H9 (cell line): Measurements from ENCODE around the gene ZNF202. TPM values are rescaled to one million over a fixed set of nuclear protein-coding genes. Genes with fewer than 3 reads are reported as not detected.

Experiments used
- DNase-seq: peaks from one replicate; pipeline ENCODE4 v3.0.0-alpha.2; 2017
- H2AFZ ChIP-seq: one replicate; pipeline ENCODE4 v1.6.1; 2013; ENCODE audit warnings: mild to moderate bottlenecking, low read length, control low read depth, moderate library complexity
- H2AK5ac ChIP-seq: 2 replicates; pipeline ENCODE4 v1.6.1; 2013; ENCODE audit warnings: low read length, control low read depth, mixed read lengths; ENCODE audit not compliant: insufficient read length
- H2BK120ac ChIP-seq: one replicate; pipeline ENCODE4 v1.6.1; 2013; ENCODE audit warnings: low read depth, mild to moderate bottlenecking, low read length, control low read depth, inconsistent platforms; ENCODE audit not compliant: poor library complexity, severe bottlenecking
- H2BK12ac ChIP-seq: 2 replicates; pipeline ENCODE4 v1.6.1; 2013; ENCODE audit warnings: low read length, control low read depth, mixed read lengths, low read depth; ENCODE audit not compliant: insufficient read length
- H2BK15ac ChIP-seq: 2 replicates; pipeline ENCODE4 v1.6.1; 2013; ENCODE audit warnings: low read depth, low read length, control low read depth
- H2BK20ac ChIP-seq: one replicate; pipeline ENCODE4 v1.6.1; 2013; ENCODE audit warnings: low read depth, mild to moderate bottlenecking, low read length, control low read depth, inconsistent platforms; ENCODE audit not compliant: poor library complexity, severe bottlenecking
- H2BK5ac ChIP-seq: 2 replicates; pipeline ENCODE4 v1.6.1; 2013; ENCODE audit warnings: low read length, control low read depth, mixed read lengths; ENCODE audit not compliant: insufficient read length
- H3K14ac ChIP-seq: 2 replicates; pipeline ENCODE4 v1.6.1; 2013; ENCODE audit warnings: low read length, control low read depth; ENCODE audit not compliant: insufficient read depth
- H3K18ac ChIP-seq: 2 replicates; pipeline ENCODE4 v1.6.1; 2013; ENCODE audit warnings: low read depth, mild to moderate bottlenecking, mixed read lengths, low read length, control low read depth; ENCODE audit not compliant: insufficient read length
- H3K23ac ChIP-seq: 2 replicates; pipeline ENCODE4 v1.6.1; 2013; ENCODE audit warnings: low read length, control low read depth, mixed read lengths, low read depth; ENCODE audit not compliant: insufficient read length
- H3K23me2 ChIP-seq: 2 replicates; pipeline ENCODE4 v1.6.1; 2013; ENCODE audit warnings: low read depth, mild to moderate bottlenecking, mixed read lengths, low read length, control low read depth; ENCODE audit not compliant: insufficient read length, poor library complexity, severe bottlenecking
- H3K27ac ChIP-seq: 2 replicates; pipeline ENCODE4 v1.5.1; 2013; ENCODE audit warnings: low read length, control low read depth, mixed read lengths, low read depth; ENCODE audit not compliant: insufficient read length
- H3K27me3 ChIP-seq: 2 replicates; pipeline ENCODE4 v1.6.1; 2013; ENCODE audit warnings: low read length, control low read depth, inconsistent platforms; ENCODE audit not compliant: insufficient read depth
- H3K4ac ChIP-seq: 2 replicates; pipeline ENCODE4 v1.6.1; 2013; ENCODE audit warnings: low read depth, mild to moderate bottlenecking, control low read depth, inconsistent platforms, low read length, moderate library complexity
- H3K4me1 ChIP-seq: 2 replicates; pipeline ENCODE4 v1.6.1; 2013; ENCODE audit warnings: low read length, control low read depth, inconsistent platforms; ENCODE audit not compliant: insufficient read depth
- H3K4me2 ChIP-seq: 2 replicates; pipeline ENCODE4 v1.6.1; 2013; ENCODE audit warnings: low read length, control low read depth, mixed read lengths; ENCODE audit not compliant: insufficient read length, insufficient read depth
- H3K56ac ChIP-seq: 2 replicates; pipeline ENCODE4 v1.6.1; 2013; ENCODE audit warnings: low read depth, mild to moderate bottlenecking, mixed read lengths, low read length, control low read depth; ENCODE audit not compliant: insufficient read length
- H3K79me1 ChIP-seq: 2 replicates; pipeline ENCODE4 v1.6.1; 2013; ENCODE audit warnings: low read depth, mild to moderate bottlenecking, moderate library complexity, low read length, control low read depth, inconsistent platforms; ENCODE audit not compliant: insufficient read depth, poor library complexity, severe bottlenecking
- H3K79me2 ChIP-seq: 2 replicates; pipeline ENCODE4 v1.6.1; 2013; ENCODE audit warnings: low read length, control low read depth, inconsistent platforms; ENCODE audit not compliant: insufficient read depth
- H3K9ac ChIP-seq: 2 replicates; pipeline ENCODE4 v1.6.1; 2013; ENCODE audit warnings: low read length, control low read depth, mixed read lengths; ENCODE audit not compliant: insufficient read length; ENCODE audit errors: extremely low read depth
- H3K9me3 ChIP-seq: one replicate; pipeline ENCODE4 v1.6.1; 2013; ENCODE audit warnings: low read depth, low read length, inconsistent platforms; ENCODE audit not compliant: control insufficient read depth
- H3T11ph ChIP-seq: one replicate; pipeline ENCODE4 v1.6.1; 2013; ENCODE audit warnings: mild to moderate bottlenecking, low read length, control low read depth, inconsistent platforms
- H4K20me1 ChIP-seq: one replicate; pipeline ENCODE4 v1.6.1; 2013; ENCODE audit not compliant: control insufficient read depth, insufficient read length, insufficient read depth
- H4K5ac ChIP-seq: 2 replicates; pipeline ENCODE4 v1.6.1; 2013; ENCODE audit warnings: low read depth, mild to moderate bottlenecking, mixed read lengths, low read length, control low read depth; ENCODE audit not compliant: insufficient read length
- H4K8ac ChIP-seq: replicated peaks from 2 replicates; pipeline ENCODE4 v1.6.1; 2013; ENCODE audit warnings: low read length, control low read depth, mixed read lengths, low read depth; ENCODE audit not compliant: insufficient read length
- H4K91ac ChIP-seq: 2 replicates; pipeline ENCODE4 v1.6.1; 2013; ENCODE audit warnings: low read depth, mild to moderate bottlenecking, moderate library complexity, mixed read lengths, low read length, control low read depth; ENCODE audit not compliant: insufficient read length
- H3K27ac Mint-ChIP-seq, 3 experiments: 2 replicates in 2 of 3; 3 replicates in 1 of 3; pipeline ENCODE4 v1.8.0; 2020 to 2021; ENCODE audit warnings: mixed read lengths in 3 of 3, mild to moderate bottlenecking in 1 of 3, moderate library complexity in 1 of 3
- H3K27me3 Mint-ChIP-seq: 2 replicates; pipeline ENCODE4 v1.8.0; 2021; ENCODE audit warnings: low read depth, mild to moderate bottlenecking, moderate library complexity, mixed read lengths
- H3K36me3 Mint-ChIP-seq, 3 experiments: 2 replicates in 2 of 3; 3 replicates in 1 of 3; pipeline ENCODE4 v1.8.0; 2020 to 2021; ENCODE audit warnings: low read depth in 3 of 3, mixed read lengths in 3 of 3; ENCODE audit not compliant: insufficient read depth in 1 of 3
- H3K4me1 Mint-ChIP-seq, 2 experiments: 2 replicates each; pipeline ENCODE4 v1.8.0; 2020; ENCODE audit warnings: mixed read lengths in 2 of 2
- H3K4me3 Mint-ChIP-seq, 2 experiments: 2 replicates in 1 of 2; 3 replicates in 1 of 2; pipeline ENCODE4 v1.8.0; 2020 to 2021; ENCODE audit warnings: mild to moderate bottlenecking in 2 of 2, mixed read lengths in 2 of 2, moderate library complexity in 1 of 2
- H3K9me3 Mint-ChIP-seq, 2 experiments: 2 replicates in 1 of 2; 3 replicates in 1 of 2; pipeline ENCODE4 v1.8.0; 2020; ENCODE audit warnings: mild to moderate bottlenecking in 2 of 2, mixed read lengths in 2 of 2, moderate library complexity in 1 of 2
- CTCF ChIP-seq: fragments of 200-600 bp; sonication (generic); conservative IDR thresholded peaks from 3 replicates; pipeline ENCODE4 v1.8.0; 2021; ENCODE audit warnings: antibody characterized with exemption, mild to moderate bottlenecking
- WGBS: extraction: QIAGEN DNeasy Blood & Tissue Kit; methylation state at CpG from one replicate; pipeline ENCODE4 v1.1.7; 2013; ENCODE audit warnings: missing lambda C conversion rate, low lambda C conversion rate, mixed read lengths; ENCODE audit not compliant: insufficient read length; ENCODE audit errors: extremely low coverage; 5-methylcytosine and 5-hydroxymethylcytosine counted together
- total RNA-seq: library from RNA; stranded (reverse); gene quantifications from 2 replicates; pipeline ENCODE4 v1.2.1, GENCODE V29; 2021

ZNF202 gene
- total RNA-seq, 1 experiment from 2014 or later: 49.2 TPM

- Mint-ChIP-seq H3K4me1 (peaks cover 39 to 49% of the 10 kb centered on the region in 2 experiments), H3K9me3 (peaks cover 12 to 15% of the 10 kb centered on the region in 2 experiments), H3K4me3 (no peak overlapping the region), H3K27me3 (no peaks in the 10 kb centered on the region), H3K27ac (no peak overlapping the region), H3K36me3 (peaks cover 3 to 38% (median 27%) of the 10 kb centered on the region in 3 experiments)
- Histone ChIP-seq H3K9ac (no peak overlapping the region), H3K4ac (no peak overlapping the region), H3T11ph (no peak overlapping the region), H3K27me3 (no peaks in the 10 kb centered on the region), H3K56ac (no peak overlapping the region), H4K20me1 (no peaks in the 10 kb centered on the region), H4K5ac (no peak overlapping the region), H3K23ac (no peak overlapping the region), H2AK5ac (no peak overlapping the region), H3K14ac (no peak overlapping the region), H4K8ac (no peak overlapping the region), H3K9me3 (no peaks in the 10 kb centered on the region), H2BK120ac (no peak overlapping the region), H3K4me1 (peaks cover 4% of the 10 kb centered on the region; the same call in 1 of the 2 replicates), H3K79me1 (no peaks in the 10 kb centered on the region), H2AFZ (no peak overlapping the region), H3K4me2 (no peak overlapping the region), H3K79me2 (no peaks in the 10 kb centered on the region), H2BK15ac (no peak overlapping the region), H2BK12ac (no peak overlapping the region), H2BK20ac (no peak overlapping the region), H3K23me2 (no peaks in the 10 kb centered on the region), H2BK5ac (no peak overlapping the region), H4K91ac (no peak overlapping the region), H3K18ac (no peak overlapping the region), H3K27ac (no peak overlapping the region)
- no CpG with 5 or more reads among the region's 3 CpGs for WGBS
- DNase-seq: no peak
- TF ChIP-seq CTCF: no peak
Measured at GRCh38 chr11:123771664-123772063, 30.2 kb upstream of the ZNF202 start.
